ENCODE measurements around the gene DPP10. TPM values are rescaled to one million over a fixed set of nuclear protein-coding genes. Genes with fewer than 3 reads are reported as not detected.

DPP10 gene
- total and polyA plus RNA-seq, 2 of the 13 experiments (the other 11 are each of a cell fraction or from before 2014, with no cell fraction given), result 0.95 to 1.7 TPM

DNA sequence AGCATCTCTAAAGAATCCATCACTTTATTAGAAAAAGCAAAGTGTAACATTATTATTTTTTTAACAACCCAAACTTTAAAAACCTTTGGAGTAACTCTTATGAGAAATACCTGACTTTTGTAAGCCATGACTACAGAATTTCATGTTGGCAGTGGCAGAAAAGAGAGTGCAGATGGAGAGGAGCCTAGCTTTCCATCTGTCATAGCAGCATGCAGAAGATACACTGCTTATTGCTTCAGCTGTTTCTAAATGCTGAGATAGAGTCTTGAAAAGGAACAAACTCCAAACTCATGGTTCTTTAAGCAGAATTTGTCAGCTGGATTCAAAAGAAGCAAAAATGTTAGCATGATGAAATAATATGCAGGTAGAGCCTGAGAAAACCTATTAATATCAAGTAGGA, 1130.3 kb downstream of the DPP10 start:
- Histone ChIP-seq H3K27me3 (ENCODE audit: control insufficient read depth in 1 of 2, insufficient read depth in 2 of 2, low read length in 2 of 2) (no peaks in the 10 kb centered on the region), H3K4me2 (ENCODE audit: low read depth, low read length) (no peak overlapping the region), H3K36me3 (replicated peaks in 1 of 2; ENCODE audit: control insufficient read depth in 1 of 2, insufficient read depth in 2 of 2, low read length in 2 of 2) (no peaks in the 10 kb centered on the region), H3K4me1 (ENCODE audit: insufficient read depth, low read length) (no peaks in the 10 kb centered on the region), H3K79me2 (ENCODE audit: insufficient read depth, low read length) (no peaks in the 10 kb centered on the region), H4K20me1 (ENCODE audit: insufficient read depth, low read length) (no peaks in the 10 kb centered on the region), H2AFZ (ENCODE audit: low read length) (no peak overlapping the region), H3K9ac (ENCODE audit: insufficient read depth, low read depth, low read length) (no peak overlapping the region), H3K4me3 (replicated peaks in 1 of 3; ENCODE audit: insufficient read depth in 1 of 3, low read depth in 2 of 3, low read length in 3 of 3) (no peak overlapping the region), H3K27ac (ENCODE audit: extremely low read length, insufficient read depth, low read length) (no peak overlapping the region), H3K9me3 (ENCODE audit: low read length) (peaks cover 95% of the 10 kb centered on the region)
- in situ Hi-C loops (cut with HindIII; ENCODE audit: extremely low pct_ligation_motif_present, low pct_unique_long_range_greater_than_20kb) (no loop called here), intact Hi-C loops (cut with micrococcal nuclease; ENCODE audit: unreplicated experiment) (no loop called here)
- no peak for DNase-seq (ENCODE audit: low spot score)
- CTCF ChIA-PET (ENCODE audit: low intra/inter-chr PET ratio, low total read pairs), result no interaction called here
- POLR2A ChIA-PET, result no interaction called here
- TF ChIP-seq ZNF550 (CRISPR knock-in tag; IDR thresholded peaks at IDR 0.05; ENCODE audit: borderline replicate concordance) (no peak), ZNF773 (CRISPR knock-in tag; IDR thresholded peaks at IDR 0.05; ENCODE audit: borderline replicate concordance) (no peak)
- BruUV-seq (replicated peaks), result no TSS peak
- no peak for FAIRE-seq
- no peak for ATAC-seq

- H3K27me3 ChIP-seq (ENCODE audit: control insufficient read depth in 1 of 2, insufficient read depth in 2 of 2, low read length in 2 of 2), result no peaks in the 10 kb centered on the region
- POLR2A ChIA-PET, result no interaction called here
- in situ Hi-C loops (cut with HindIII; ENCODE audit: extremely low pct_ligation_motif_present, low pct_unique_long_range_greater_than_20kb), result no loop called here
These were observed 1131.3 kb downstream of the DPP10 start for GRCh38 chr2:115573756-115574155.

DNA sequence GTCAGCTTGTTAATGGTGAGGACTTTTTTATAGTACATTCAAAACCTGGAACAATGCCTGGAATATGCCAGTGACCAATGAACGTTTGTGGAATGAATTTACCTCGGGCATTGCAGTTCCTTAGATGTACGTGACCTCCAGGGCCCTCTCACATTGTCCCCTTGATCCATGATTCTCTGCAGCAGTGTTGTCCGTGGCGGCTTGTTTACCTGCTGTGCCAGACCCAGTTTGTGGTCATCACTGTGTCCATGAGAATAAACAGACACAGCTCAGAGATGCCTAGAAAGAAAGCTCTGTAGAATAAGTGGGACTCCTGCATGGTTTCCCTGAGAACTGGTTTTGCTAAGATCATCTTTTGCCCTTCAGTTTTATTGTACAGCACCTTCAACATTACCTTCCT, 1132.2 kb downstream of the DPP10 start:
- intact Hi-C loops (cut with micrococcal nuclease; ENCODE audit: unreplicated experiment) (no loop called here), in situ Hi-C loops (cut with HindIII; ENCODE audit: extremely low pct_ligation_motif_present, low pct_unique_long_range_greater_than_20kb) (no loop called here)
- 18% methylated on average over 5 of the region's 5 CpGs for WGBS (ENCODE audit: low lambda C conversion rate)
- ChIA-PET CTCF (ENCODE audit: low intra/inter-chr PET ratio, low total read pairs) (no interaction called here), POLR2A (no interaction called here)
- Histone ChIP-seq H3K4me2 (ENCODE audit: low read depth, low read length) (no peak overlapping the region), H3K36me3 (replicated peaks in 1 of 2; ENCODE audit: control insufficient read depth in 1 of 2, insufficient read depth in 2 of 2, low read length in 2 of 2) (no peaks in the 10 kb centered on the region), H2AFZ (ENCODE audit: low read length) (no peak overlapping the region), H4K20me1 (ENCODE audit: insufficient read depth, low read length) (no peaks in the 10 kb centered on the region), H3K9ac (ENCODE audit: insufficient read depth, low read depth, low read length) (no peak overlapping the region), H3K4me3 (replicated peaks in 1 of 3; ENCODE audit: insufficient read depth in 1 of 3, low read depth in 2 of 3, low read length in 3 of 3) (no peak overlapping the region), H3K4me1 (ENCODE audit: insufficient read depth, low read length) (no peaks in the 10 kb centered on the region), H3K79me2 (ENCODE audit: insufficient read depth, low read length) (no peaks in the 10 kb centered on the region), H3K27ac (ENCODE audit: extremely low read length, insufficient read depth, low read length) (no peak overlapping the region), H3K9me3 (ENCODE audit: low read length) (peaks cover 93% of the 10 kb centered on the region), H3K27me3 (ENCODE audit: control insufficient read depth in 1 of 2, insufficient read depth in 2 of 2, low read length in 2 of 2) (no peaks in the 10 kb centered on the region)
- TF ChIP-seq RXRB (CRISPR knock-in tag; IDR thresholded peaks at IDR 0.05; ENCODE audit: borderline replicate concordance), result no peak
- TF ChIP-seq HDAC1 (CRISPR knock-in tag; IDR thresholded peaks at IDR 0.05), result no peak
- no peak for TF ChIP-seq U2AF1 (optimal IDR thresholded peaks at IDR 0.05; ENCODE audit: low read depth, low read length)
- no peak for TF ChIP-seq KLF16 (CRISPR knock-in tag; IDR thresholded peaks at IDR 0.05)
- no peak for TF ChIP-seq ZNF430 (CRISPR knock-in tag; IDR thresholded peaks at IDR 0.05)
- no peak for TF ChIP-seq ZNF383 (CRISPR knock-in tag; IDR thresholded peaks at IDR 0.05; ENCODE audit: borderline replicate concordance)
- TF ChIP-seq ZSCAN31 (CRISPR knock-in tag; IDR thresholded peaks at IDR 0.05; ENCODE audit: low read depth), result no peak
- no peak for TF ChIP-seq PHF20 (CRISPR knock-in tag; IDR thresholded peaks at IDR 0.05)
- no peak for TF ChIP-seq FOXA1 (IDR thresholded peaks at IDR 0.05)
- TF ChIP-seq FOXA1 (CRISPR knock-in tag; IDR thresholded peaks at IDR 0.05), result no peak
- TF ChIP-seq ZNF263 (CRISPR knock-in tag; IDR thresholded peaks at IDR 0.05), result no peak
- no peak for TF ChIP-seq ARHGAP35 (CRISPR knock-in tag; IDR thresholded peaks at IDR 0.05; ENCODE audit: borderline replicate concordance)
- TF ChIP-seq ESRRA (CRISPR knock-in tag; IDR thresholded peaks at IDR 0.05; ENCODE audit: low read depth), result no peak
- ATAC-seq (no peak), FAIRE-seq (no peak), DNase-seq (ENCODE audit: low spot score) (no peak)
- no TSS peak for BruUV-seq (replicated peaks)

More at GRCh38 chr2:115573756-115574155, 1131.3 kb downstream of the DPP10 start:
- Histone ChIP-seq H3K27ac (ENCODE audit: extremely low read length, insufficient read depth, low read length) (no peak overlapping the region), H2AFZ (ENCODE audit: low read length) (no peak overlapping the region), H3K9ac (ENCODE audit: insufficient read depth, low read depth, low read length) (no peak overlapping the region), H3K4me1 (ENCODE audit: insufficient read depth, low read length) (no peaks in the 10 kb centered on the region), H3K36me3 (replicated peaks in 1 of 2; ENCODE audit: control insufficient read depth in 1 of 2, insufficient read depth in 2 of 2, low read length in 2 of 2) (no peaks in the 10 kb centered on the region), H3K79me2 (ENCODE audit: insufficient read depth, low read length) (no peaks in the 10 kb centered on the region), H3K4me2 (ENCODE audit: low read depth, low read length) (no peak overlapping the region), H4K20me1 (ENCODE audit: insufficient read depth, low read length) (no peaks in the 10 kb centered on the region), H3K4me3 (replicated peaks in 1 of 3; ENCODE audit: insufficient read depth in 1 of 3, low read depth in 2 of 3, low read length in 3 of 3) (no peak overlapping the region), H3K9me3 (ENCODE audit: low read length) (peaks cover 95% of the 10 kb centered on the region)
- intact Hi-C loops (cut with micrococcal nuclease; ENCODE audit: unreplicated experiment), result no loop called here
- CTCF ChIA-PET (ENCODE audit: low intra/inter-chr PET ratio, low total read pairs), result no interaction called here
- no peak for FAIRE-seq
- ATAC-seq, result no peak
- no TSS peak for BruUV-seq (replicated peaks)
- TF ChIP-seq YY1 (IDR thresholded peaks at IDR 0.05; ENCODE audit: insufficient read depth, insufficient replicate concordance, low read depth, low read length), result no peak
- whole genome bisulfite sequencing (ENCODE audit: low lambda C conversion rate), result 48% methylated on average over 4 of the region's 4 CpGs
- DNase-seq (ENCODE audit: low spot score), result no peak

Measured in HepG2 (cell line).